OCI-M1 (cell line): Measurements from ENCODE around the gene PAMR1.

Experiments used
- DNase-seq: peaks from one replicate; lab custom pipeline; 2025; lab: John Stamatoyannopoulos, UW

PAMR1 gene

GRCh38 chr11:35398881-35399280, 126.5 kb downstream of the PAMR1 start:
- DNase-seq: no peak

DNA sequence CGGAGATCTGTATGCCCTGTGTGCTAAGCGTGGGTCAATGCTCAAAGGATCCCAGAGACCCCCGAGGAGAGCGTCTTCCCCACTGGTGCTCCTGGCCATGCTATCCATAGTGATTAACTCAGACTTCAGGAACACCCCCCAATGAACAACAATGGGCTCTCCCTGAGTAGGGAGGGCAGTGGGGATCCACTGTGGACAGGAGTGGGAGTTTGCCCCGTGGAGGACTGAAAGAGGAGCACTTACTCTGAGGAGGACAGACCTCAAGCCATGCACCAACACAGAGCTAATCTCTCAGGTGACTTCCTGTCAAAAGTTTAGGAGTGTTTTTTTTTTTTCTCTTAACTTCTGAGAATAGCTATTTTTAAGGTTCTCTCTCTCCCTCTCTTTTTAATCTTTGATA, 130.5 kb downstream of the PAMR1 start:
- no peak for DNase-seq

DNA sequence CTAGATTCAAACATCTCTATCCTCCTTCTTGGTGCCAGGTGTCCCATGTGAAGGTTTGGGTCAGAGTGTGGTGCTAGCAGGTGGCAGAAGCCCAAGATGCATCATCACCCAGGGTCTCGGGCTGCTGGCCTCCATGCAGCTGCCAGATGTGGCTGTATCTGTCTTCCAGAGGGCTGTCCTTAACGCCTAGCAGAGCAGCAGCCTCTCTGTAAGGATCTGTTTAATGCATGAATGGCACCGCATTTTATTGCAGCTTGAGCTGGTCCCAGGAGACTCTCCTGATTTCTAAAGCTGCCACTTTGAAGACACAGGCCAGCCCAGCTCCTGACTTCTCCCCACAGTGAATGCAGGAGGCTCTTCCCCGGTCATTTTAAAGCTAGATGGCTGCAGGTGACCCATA, 132.3 kb downstream of the PAMR1 start:
- no peak for DNase-seq

DNA sequence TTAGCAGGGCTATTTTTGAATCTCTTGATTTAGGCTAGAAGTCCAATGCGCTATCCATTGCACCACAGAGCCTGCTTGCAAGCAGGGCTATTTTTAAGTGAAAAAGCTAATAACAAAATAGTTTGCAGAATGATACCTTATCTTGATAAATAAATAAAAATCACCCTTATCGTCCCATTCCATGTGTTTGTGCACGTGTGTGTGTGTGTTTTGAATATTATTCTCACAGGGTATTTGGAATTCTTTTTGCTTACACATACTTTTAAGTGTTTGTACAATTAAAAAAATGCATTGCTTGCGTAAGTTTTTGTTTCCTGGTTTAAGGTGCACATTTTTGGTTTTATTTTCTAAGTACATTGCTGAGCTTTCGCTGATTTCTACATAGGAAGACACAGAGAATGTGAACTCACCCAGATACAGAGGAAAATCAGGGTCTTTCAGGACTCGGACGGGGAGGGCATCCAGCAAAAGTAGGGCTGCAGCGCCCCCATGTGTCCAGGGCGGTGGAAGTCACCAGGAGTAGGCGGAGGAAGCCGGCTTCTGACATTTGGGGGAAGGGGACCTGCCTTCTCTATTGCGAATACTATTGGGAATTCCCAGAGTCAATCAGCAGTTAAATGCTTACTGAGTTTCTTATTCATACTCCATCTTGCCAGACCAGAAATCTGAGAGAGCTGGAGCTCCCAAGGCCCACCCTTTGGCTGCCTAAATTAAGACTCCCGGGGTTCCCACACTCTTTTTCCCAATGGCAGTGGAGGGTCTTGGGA, 133.3 kb downstream of the PAMR1 start:
- DNase-seq: peak; percentile 81

- DNase-seq: peak; percentile 4
Observed at GRCh38 chr11:35390737-35391682, 134.4 kb downstream of the PAMR1 start.

DNA sequence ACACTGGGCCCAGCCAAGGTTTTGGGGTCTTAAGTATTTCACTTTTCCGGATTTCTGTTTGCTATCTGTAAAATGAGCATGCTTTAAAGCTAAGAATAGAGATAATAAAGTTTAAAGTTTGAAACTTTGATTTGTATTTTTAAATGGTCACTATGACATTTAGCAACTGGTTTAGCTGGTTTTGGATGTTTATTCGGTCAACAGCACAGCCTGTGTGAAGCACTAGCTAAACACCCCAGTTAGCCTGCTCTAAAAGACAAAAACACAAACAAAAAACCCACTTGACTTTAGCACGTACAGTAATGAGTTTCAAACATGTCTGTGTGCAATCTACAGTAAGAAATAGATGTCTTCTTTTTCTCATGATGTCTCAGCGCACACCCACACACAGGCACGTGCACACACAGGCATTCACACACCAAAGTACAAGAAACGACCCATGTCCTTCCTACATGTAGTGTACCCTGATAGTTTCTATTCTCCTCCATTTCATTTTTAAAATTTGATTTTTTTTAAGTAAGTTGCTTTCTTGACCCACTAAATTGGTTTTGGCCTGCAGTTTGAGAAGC, 135.4 kb downstream of the PAMR1 start:
- no peak for DNase-seq

DNA sequence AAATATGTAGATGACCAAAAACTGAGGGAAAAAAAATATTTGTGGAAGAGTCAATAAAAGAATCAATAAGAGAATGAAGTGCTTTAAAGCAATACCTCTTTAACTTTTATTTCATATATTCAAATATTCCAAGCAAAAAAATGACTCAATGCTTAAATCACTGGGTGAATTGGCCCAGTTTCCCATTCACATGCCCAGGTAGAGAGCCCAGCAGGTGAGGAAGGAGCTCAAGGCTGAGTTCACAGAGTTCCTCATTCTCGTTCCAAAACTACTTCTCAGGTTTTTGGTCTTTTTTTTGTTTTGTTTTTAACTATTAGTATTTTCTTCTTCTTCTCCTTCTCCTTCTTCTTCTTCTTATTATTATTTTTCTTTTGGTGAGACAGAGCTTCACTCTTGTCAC, 136.3 kb downstream of the PAMR1 start:
- DNase-seq: no peak

DNA sequence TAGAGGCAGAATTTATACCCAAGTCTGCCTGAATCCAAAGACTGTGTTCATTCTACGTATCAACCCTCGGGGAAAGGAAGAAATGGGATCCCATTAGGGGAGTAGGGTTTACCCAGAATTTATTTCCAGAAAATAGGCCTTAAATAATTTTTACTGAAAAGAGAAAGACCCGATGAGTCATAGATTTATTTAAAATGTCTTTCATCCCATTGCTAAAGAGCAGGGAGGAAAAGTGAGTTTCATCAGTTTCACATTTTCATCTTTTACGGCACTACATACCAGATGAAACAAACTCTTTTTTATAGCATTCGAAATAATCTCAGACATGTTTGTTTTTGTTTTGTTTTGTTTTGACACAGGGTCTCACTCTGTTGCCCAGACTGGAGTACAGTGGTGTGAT, 137.4 kb downstream of the PAMR1 start:
- no peak for DNase-seq

- no peak for DNase-seq
Observed at GRCh38 chr11:35387111-35387982, 138.1 kb downstream of the PAMR1 start.

DNA sequence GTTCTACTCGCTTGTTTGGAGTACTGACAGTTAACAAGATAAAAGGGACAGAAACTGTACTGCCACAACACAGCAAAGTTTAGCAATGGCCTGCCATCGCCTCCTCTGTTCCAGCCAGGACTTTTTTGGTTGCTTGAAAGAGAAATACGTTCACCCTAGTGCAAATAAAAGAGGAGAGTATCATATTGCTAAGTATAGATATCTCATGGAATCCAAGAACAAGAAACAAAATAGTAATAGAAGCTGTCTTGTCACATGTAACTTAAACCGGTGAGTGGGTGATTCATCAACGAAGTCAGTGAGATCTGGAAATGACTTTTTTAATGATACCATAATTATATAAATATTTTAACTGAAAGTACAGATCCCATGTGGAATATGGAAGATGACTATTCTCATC, 141.5 kb downstream of the PAMR1 start:
- DNase-seq: no peak
